HepG2 (cell line): ENCODE results near the gene RABGAP1L. TPM values are rescaled to one million over a fixed set of nuclear protein-coding genes. Genes with fewer than 3 reads are reported as not detected.

Experiments used
- AKAP8 ChIP-seq: sonication (generic); formaldehyde crosslinking; IDR thresholded peaks from 2 replicates; pipeline ENCODE4 v1.5.1; 2020; ENCODE audit warnings: mild to moderate bottlenecking, missing genetic modification reagents
- BRCA1 ChIP-seq: sonication (generic); formaldehyde crosslinking; IDR thresholded peaks from 2 replicates; pipeline ENCODE4 v1.4.0; 2020; ENCODE audit warnings: missing genetic modification reagents
- CBX2 ChIP-seq, 2 experiments: fragments of 200-600 bp in 1 of 2; sonication (generic); formaldehyde crosslinking in 1 of 2; IDR thresholded peaks; 2 replicates each; pipeline versions ENCODE4 v1.7.0 to v1.8.1; 2018 to 2022; ENCODE audit warnings: low read depth in 2 of 2, low read length in 1 of 2, mild to moderate bottlenecking in 1 of 2, missing genetic modification reagents in 1 of 2
- EHMT2 ChIP-seq: fragments of 200-600 bp; sonication (generic); IDR thresholded peaks from 2 replicates; pipeline ENCODE4 v1.7.0; 2017; ENCODE audit warnings: antibody characterized with exemption, low read depth, low read length, borderline replicate concordance
- KLF16 ChIP-seq, 2 experiments: sonication (generic) in 1 of 2; formaldehyde crosslinking in 1 of 2; IDR thresholded peaks; 2 replicates each; pipeline versions ENCODE4 v1.6.1 to v1.8.0; 2016 to 2023; ENCODE audit warnings: missing genetic modification reagents in 2 of 2, missing compliant biosample characterization in 1 of 2
- MIXL1 ChIP-seq: IDR thresholded peaks from 2 replicates; pipeline ENCODE4 v1.6.1; 2016
- RFX5 ChIP-seq: IDR thresholded peaks from 2 replicates; pipeline ENCODE4 v1.6.1; 2011; ENCODE audit warnings: low read depth, low read length, improper control_type of control experiment
- SMARCE1 ChIP-seq: fragments of 450-650 bp; IDR thresholded peaks from 2 replicates; pipeline ENCODE4 v1.6.1; 2017; ENCODE audit warnings: borderline replicate concordance
- SP5 ChIP-seq: IDR thresholded peaks from 2 replicates; pipeline ENCODE4 v1.6.1; 2016; ENCODE audit warnings: low read depth, borderline replicate concordance
- TAF15 ChIP-seq: fragments of 200-400 bp; formaldehyde crosslinking; IDR thresholded peaks from one replicate; pipeline ENCODE4 v1.6.1; 2018; ENCODE audit warnings: mild to moderate bottlenecking, low read depth, low read length; ENCODE audit not compliant: poor library complexity, severe bottlenecking
- U2AF1 ChIP-seq: fragments of 200-400 bp; formaldehyde crosslinking; optimal IDR thresholded peaks from 2 replicates; pipeline ENCODE3; 2017; ENCODE audit warnings: mild to moderate bottlenecking, low read depth, low read length
- ZMYM4 ChIP-seq: sonication (generic); formaldehyde crosslinking; IDR thresholded peaks from 2 replicates; pipeline ENCODE4 v1.8.1; 2023; ENCODE audit warnings: mild to moderate bottlenecking, missing genetic modification reagents
- ZNF30 ChIP-seq: sonication (generic); formaldehyde crosslinking; IDR thresholded peaks from 2 replicates; pipeline ENCODE4 v1.5.0; 2020; ENCODE audit warnings: mild to moderate bottlenecking, missing genetic modification reagents
- ZNF326 ChIP-seq: sonication (generic); formaldehyde crosslinking; IDR thresholded peaks from 2 replicates; pipeline ENCODE4 v1.4.0; 2020; ENCODE audit warnings: missing genetic modification reagents, borderline replicate concordance
- ZNF589 ChIP-seq: sonication (generic); formaldehyde crosslinking; conservative IDR thresholded peaks from 2 replicates; pipeline ENCODE4 v1.8.0; 2022; ENCODE audit warnings: mild to moderate bottlenecking, moderate library complexity, missing genetic modification reagents
- ZNF878 ChIP-seq: sonication (generic); formaldehyde crosslinking; IDR thresholded peaks from 2 replicates; pipeline ENCODE4 v1.8.1; 2023; ENCODE audit warnings: mild to moderate bottlenecking, missing genetic modification reagents, moderate library complexity
- polyA plus RNA-seq, 8 experiments: library from polyadenylated mRNA; depleted of rRNA in 3 of 8; stranded (reverse) in 7 of 8; unstranded in 1 of 8; fragments of >200 nt; fragmentation: Illumina TruSeq in 4 of 8; extraction: Trizol in 4 of 8; gene quantifications; 2 replicates each; pipeline versions ENCODE4 v1.2.1 to v1.2.3, GENCODE V29; 2011 to 2016; ENCODE audit warnings: low read depth in 4 of 8, missing spikeins in 1 of 8, mixed read lengths in 1 of 8; ENCODE audit not compliant: insufficient read depth in 1 of 8
- total RNA-seq, 5 experiments: library from RNA; depleted of rRNA; stranded (reverse); fragments of >200 nt; fragmentation: Illumina TruSeq; extraction: Trizol; gene quantifications; 2 replicates each; pipeline ENCODE4 v1.2.3, GENCODE V29; 2016; ENCODE audit warnings: low read depth in 1 of 5
- TF ChIP-seq, protein P1 (sequence below): sonication (generic); formaldehyde crosslinking; IDR thresholded peaks from 2 replicates; pipeline ENCODE4 v1.4.0; 2020; ENCODE audit warnings: mild to moderate bottlenecking, low read depth, missing genetic modification reagents
- TF ChIP-seq, protein P2 (sequence below): IDR thresholded peaks from 2 replicates; pipeline ENCODE4 v1.6.1; 2016; ENCODE audit warnings: missing compliant biosample characterization, missing genetic modification reagents, borderline replicate concordance
- TF ChIP-seq, protein P3 (sequence below): sonication (generic); formaldehyde crosslinking; IDR thresholded peaks from 2 replicates; pipeline ENCODE4 v1.8.0; 2022; ENCODE audit warnings: mild to moderate bottlenecking, missing genetic modification reagents, moderate library complexity
- TF ChIP-seq, protein P4 (sequence below): sonication (generic); formaldehyde crosslinking; IDR thresholded peaks from 2 replicates; pipeline ENCODE4 v1.8.0; 2022; ENCODE audit warnings: low read depth, missing genetic modification reagents
- TF ChIP-seq, protein P5 (sequence below): sonication (generic); formaldehyde crosslinking; IDR thresholded peaks from 2 replicates; pipeline ENCODE4 v1.8.0; 2022; ENCODE audit warnings: mild to moderate bottlenecking, missing genetic modification reagents; ENCODE audit not compliant: insufficient replicate concordance

Gene RABGAP1L
- total and polyA plus RNA-seq, 2 of the 13 experiments (the other 11 are each of a cell fraction or from before 2014, with no cell fraction given), result 7.9 to 22.6 TPM

DNA sequence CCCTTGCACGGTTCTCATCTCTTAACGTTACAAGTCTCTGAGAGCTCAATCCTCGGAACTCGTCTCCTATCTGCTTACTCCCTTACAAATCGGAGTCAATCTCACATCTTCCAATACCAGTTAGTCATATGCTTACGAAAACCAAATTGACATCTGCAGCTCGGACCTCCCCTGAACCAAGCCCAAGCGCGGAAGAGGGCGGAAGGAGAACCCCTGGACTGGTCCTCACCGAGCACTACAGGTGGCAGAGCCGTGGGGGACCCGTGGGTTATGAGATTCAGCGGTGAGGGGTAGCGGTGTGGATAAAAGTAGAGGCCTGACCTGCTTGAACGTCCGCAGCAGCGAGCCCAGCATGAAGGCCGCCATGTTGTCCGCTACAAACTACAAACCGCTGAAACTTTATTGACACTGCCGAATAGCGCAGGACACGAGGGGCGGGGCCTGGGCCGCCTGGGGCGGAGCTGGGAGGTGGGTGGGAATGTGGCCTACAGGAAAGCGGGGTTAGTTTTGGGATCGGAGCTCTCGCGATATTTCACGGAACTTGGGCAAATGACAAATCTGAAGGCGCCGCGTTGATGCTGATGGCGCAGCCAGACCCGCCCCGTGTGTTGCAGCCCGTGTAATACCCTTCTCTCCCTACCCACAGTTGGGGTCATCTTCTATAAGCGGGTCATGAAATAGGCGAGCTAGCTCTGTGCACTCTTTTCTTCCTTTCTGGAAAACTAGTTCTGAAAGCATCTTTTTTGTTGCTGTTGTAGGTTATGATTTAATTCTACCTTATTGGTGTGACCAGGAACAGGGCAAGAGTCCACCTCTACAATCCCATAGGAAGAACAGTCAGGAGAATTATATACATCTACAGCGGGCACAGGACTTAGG is 864.0 kb downstream of the RABGAP1L start, which contains the start of gene MRPS14 (continued):
- TF ChIP-seq, protein P1, sequence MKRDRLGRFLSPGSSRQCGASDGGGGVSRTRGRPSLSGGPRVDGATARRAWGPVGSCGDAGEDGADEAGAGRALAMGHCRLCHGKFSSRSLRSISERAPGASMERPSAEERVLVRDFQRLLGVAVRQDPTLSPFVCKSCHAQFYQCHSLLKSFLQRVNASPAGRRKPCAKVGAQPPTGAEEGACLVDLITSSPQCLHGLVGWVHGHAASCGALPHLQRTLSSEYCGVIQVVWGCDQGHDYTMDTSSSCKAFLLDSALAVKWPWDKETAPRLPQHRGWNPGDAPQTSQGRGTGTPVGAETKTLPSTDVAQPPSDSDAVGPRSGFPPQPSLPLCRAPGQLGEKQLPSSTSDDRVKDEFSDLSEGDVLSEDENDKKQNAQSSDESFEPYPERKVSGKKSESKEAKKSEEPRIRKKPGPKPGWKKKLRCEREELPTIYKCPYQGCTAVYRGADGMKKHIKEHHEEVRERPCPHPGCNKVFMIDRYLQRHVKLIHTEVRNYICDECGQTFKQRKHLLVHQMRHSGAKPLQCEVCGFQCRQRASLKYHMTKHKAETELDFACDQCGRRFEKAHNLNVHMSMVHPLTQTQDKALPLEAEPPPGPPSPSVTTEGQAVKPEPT (CRISPR knock-in tag), result no peak
- peak; percentile 48; the same call in 1 of the 2 replicates for TF ChIP-seq EHMT2
- no peak for TF ChIP-seq ZNF30
- TF ChIP-seq ZNF878, result 0 out of 2 replicates have a peak, but pooled peaks have one; percentile 58
- TF ChIP-seq AKAP8 (CRISPR knock-in tag), result 0 out of 2 replicates have a peak, but pooled peaks have one; percentile 28
- peak in 1 of 2 experiments; percentile 86; a peak in 2 of 4 replicates for TF ChIP-seq KLF16 (CRISPR knock-in tag; IDR thresholded peaks at IDR 0.05)
- TF ChIP-seq ZNF326, result no peak
- TF ChIP-seq CBX2 (IDR thresholded peaks at IDR 0.05; ENCODE audit: low read depth, low read length), result no peak
- TF ChIP-seq CBX2 (CRISPR knock-in tag; IDR thresholded peaks at IDR 0.05; ENCODE audit: low read depth), result no peak
- TF ChIP-seq, protein P2, sequence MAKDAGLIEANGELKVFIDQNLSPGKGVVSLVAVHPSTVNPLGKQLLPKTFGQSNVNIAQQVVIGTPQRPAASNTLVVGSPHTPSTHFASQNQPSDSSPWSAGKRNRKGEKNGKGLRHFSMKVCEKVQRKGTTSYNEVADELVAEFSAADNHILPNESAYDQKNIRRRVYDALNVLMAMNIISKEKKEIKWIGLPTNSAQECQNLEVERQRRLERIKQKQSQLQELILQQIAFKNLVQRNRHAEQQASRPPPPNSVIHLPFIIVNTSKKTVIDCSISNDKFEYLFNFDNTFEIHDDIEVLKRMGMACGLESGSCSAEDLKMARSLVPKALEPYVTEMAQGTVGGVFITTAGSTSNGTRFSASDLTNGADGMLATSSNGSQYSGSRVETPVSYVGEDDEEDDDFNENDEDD, result peak; percentile 47; the same call in 1 of the 2 replicates
- TF ChIP-seq SMARCE1, result no peak
- TF ChIP-seq BRCA1, result no peak
- TF ChIP-seq TAF15, result no peak
- TF ChIP-seq, protein P3, sequence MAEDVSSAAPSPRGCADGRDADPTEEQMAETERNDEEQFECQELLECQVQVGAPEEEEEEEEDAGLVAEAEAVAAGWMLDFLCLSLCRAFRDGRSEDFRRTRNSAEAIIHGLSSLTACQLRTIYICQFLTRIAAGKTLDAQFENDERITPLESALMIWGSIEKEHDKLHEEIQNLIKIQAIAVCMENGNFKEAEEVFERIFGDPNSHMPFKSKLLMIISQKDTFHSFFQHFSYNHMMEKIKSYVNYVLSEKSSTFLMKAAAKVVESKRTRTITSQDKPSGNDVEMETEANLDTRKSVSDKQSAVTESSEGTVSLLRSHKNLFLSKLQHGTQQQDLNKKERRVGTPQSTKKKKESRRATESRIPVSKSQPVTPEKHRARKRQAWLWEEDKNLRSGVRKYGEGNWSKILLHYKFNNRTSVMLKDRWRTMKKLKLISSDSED (CRISPR knock-in tag), result no peak
- TF ChIP-seq, protein P4, sequence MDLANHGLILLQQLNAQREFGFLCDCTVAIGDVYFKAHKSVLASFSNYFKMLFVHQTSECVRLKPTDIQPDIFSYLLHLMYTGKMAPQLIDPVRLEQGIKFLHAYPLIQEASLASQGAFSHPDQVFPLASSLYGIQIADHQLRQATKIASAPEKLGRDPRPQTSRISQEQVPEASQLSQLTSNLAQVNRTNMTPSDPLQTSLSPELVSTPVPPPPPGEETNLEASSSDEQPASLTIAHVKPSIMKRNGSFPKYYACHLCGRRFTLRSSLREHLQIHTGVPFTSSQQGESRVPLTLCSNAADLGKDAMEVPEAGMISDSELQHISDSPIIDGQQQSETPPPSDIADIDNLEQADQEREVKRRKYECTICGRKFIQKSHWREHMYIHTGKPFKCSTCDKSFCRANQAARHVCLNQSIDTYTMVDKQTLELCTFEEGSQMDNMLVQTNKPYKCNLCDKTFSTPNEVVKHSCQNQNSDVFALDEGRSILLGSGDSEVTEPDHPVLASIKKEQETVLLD (CRISPR knock-in tag), result no peak
- peak; percentile 78; the same call in 1 of the 2 replicates for TF ChIP-seq SP5 (CRISPR knock-in tag)
- peak; percentile 99 for TF ChIP-seq ZMYM4 (CRISPR knock-in tag)
- no peak for TF ChIP-seq ZNF589 (CRISPR knock-in tag)
- TF ChIP-seq, protein P5, sequence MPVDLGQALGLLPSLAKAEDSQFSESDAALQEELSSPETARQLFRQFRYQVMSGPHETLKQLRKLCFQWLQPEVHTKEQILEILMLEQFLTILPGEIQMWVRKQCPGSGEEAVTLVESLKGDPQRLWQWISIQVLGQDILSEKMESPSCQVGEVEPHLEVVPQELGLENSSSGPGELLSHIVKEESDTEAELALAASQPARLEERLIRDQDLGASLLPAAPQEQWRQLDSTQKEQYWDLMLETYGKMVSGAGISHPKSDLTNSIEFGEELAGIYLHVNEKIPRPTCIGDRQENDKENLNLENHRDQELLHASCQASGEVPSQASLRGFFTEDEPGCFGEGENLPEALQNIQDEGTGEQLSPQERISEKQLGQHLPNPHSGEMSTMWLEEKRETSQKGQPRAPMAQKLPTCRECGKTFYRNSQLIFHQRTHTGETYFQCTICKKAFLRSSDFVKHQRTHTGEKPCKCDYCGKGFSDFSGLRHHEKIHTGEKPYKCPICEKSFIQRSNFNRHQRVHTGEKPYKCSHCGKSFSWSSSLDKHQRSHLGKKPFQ (CRISPR knock-in tag), result no peak
- no peak for TF ChIP-seq U2AF1
- no peak for TF ChIP-seq MIXL1 (CRISPR knock-in tag)
- TF ChIP-seq RFX5, result no peak
